Stimulated activated naive CD4-positive, alpha-beta T cell (primary cell): Measurements from ENCODE around the gene AKT1S1.
"Not testable (repeated sequence)": the region's sequence is repeated elsewhere in the genome, so short reads cannot be mapped to it uniquely, and the experiment has no call there.

Experiments
- DNase-seq, 6 experiments: peaks; one replicate each; lab custom pipeline; 2025; lab: John Stamatoyannopoulos, UW

The AKT1S1 gene

GRCh38 chr19:49836176-49837008 is 40.8 kb downstream of the AKT1S1 start:
- no peak for DNase-seq

GRCh38 chr19:49835562-49835961 is 41.6 kb downstream of the AKT1S1 start:
- no peak for DNase-seq

- DNase-seq = no peak
These were observed 43.6 kb downstream of the AKT1S1 start for GRCh38 chr19:49833599-49833998.

- no peak for DNase-seq
These were observed 44.6 kb downstream of the AKT1S1 start for GRCh38 chr19:49832556-49832955.

GRCh38 chr19:49831592-49831991 is 45.6 kb downstream of the AKT1S1 start:
- no peak for DNase-seq

- no peak for DNase-seq
These were observed 46.4 kb downstream of the AKT1S1 start for GRCh38 chr19:49830766-49831165.

- DNase-seq = no peak
These were observed 47.4 kb downstream of the AKT1S1 start for GRCh38 chr19:49829721-49830120.

- DNase-seq = no peak
These were observed 48.0 kb downstream of the AKT1S1 start for GRCh38 chr19:49829200-49829599.

- DNase-seq = no peak
These were observed 50.1 kb downstream of the AKT1S1 start for GRCh38 chr19:49827034-49827433.

GRCh38 chr19:49824662-49825061 is 52.5 kb downstream of the AKT1S1 start:
- no peak for DNase-seq

GRCh38 chr19:49823472-49823871 is 53.7 kb downstream of the AKT1S1 start:
- no peak for DNase-seq

GRCh38 chr19:49820125-49820524 is 57.0 kb downstream of the AKT1S1 start:
- no peak for DNase-seq

- DNase-seq = not testable (repeated sequence)
These were observed 57.6 kb downstream of the AKT1S1 start for GRCh38 chr19:49819452-49820115.
